ENCODE data around the gene GPR78.
"Not testable (repeated sequence)": the region's sequence is repeated elsewhere in the genome, so short reads cannot be mapped to it uniquely, and the experiment has no call there.

GRCh38 chr4:8631896-8632295 lies 51.7 kb downstream of the GPR78 start:
- not testable (repeated sequence) for TF ChIP-seq BRCA1 (IDR thresholded peaks at IDR 0.05; ENCODE audit: low read depth, low read length); RAD21 (IDR thresholded peaks at IDR 0.05 in 1 of 2, conservative IDR thresholded peaks at IDR 0.05 in 1 of 2; ENCODE audit: low read depth in 2 of 2, low read length in 2 of 2); CTCF (IDR thresholded peaks at IDR 0.05; ENCODE audit: control extremely low read depth in 1 of 3, insufficient read depth in 1 of 3, low read depth in 1 of 3, low read length in 3 of 3); ZNF274 (IDR thresholded peaks at IDR 0.05; ENCODE audit: borderline replicate concordance, extremely low read depth, low read length)
- TF ChIP-seq, protein P1, sequence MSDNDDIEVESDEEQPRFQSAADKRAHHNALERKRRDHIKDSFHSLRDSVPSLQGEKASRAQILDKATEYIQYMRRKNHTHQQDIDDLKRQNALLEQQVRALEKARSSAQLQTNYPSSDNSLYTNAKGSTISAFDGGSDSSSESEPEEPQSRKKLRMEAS (IDR thresholded peaks at IDR 0.05), result not testable (repeated sequence)

Data from H1 (cell line).